Measurements from ENCODE around the gene ATXN7L3. TPM values are rescaled to one million over a fixed set of nuclear protein-coding genes. Genes with fewer than 3 reads are reported as not detected.

The ATXN7L3 gene
- total RNA-seq = 38.3 and 49.5 TPM in 2 replicates

DNA sequence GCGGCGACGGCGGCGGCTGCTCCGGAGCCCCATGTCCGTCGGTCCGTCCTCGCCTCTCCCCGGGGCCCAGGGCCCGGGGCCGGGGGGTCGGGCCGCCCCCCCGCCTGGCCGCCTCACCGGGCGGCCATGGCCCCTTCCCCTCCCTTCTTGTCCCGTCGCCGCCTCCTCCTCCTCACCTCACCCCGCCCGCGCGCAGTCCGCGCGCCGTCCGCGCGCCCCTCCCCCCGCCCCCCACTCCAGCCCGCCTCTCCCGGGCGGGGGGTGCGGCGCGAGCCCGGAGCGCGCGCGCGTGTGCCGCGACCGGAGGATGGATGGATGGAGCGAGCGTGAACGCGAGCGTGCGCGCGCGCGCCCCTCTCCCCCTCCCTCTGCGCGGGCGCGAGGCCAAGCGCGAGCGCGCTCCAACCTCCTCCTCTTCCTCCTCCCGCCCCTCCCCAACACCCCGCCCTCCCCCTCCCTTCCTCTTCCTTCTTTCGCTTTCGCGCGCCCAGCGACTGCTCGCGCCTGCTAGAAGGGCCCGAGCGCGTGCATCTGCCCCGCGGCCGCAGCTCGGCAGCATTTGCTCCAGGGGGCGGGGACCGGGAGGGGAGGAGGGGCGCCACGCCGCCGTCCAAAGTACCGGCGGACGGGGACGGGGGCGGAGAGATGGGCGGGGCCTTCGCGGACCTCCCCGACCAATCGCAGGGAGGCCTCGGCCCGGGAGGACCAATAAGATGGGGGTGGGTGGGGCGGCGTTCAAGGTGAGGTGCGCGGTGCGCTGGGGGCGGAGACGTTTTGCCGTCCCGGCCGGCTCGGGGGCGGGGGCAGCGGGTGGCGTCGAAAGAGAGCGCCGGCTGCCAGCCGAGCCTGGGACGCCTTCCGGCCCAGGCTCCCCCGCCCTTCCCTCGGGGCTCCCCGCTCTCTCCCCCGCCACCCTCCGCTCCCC lies at the start of gene ATXN7L3:
ATXN7L3 (minus strand) TSS at position 332 of the 925 bp plus-strand sequence. CDS start 1,814 bp downstream, outside the sequence.

GRCh38 chr17:44219616-44220212 lies 20.0 kb upstream of the ATXN7L3 start, which contains the start of gene UBTF:
TSS of gene UBTF (minus strand) at chr17:44219675. CDS start at chr17:44218229, 1,446 bp downstream.

DNA sequence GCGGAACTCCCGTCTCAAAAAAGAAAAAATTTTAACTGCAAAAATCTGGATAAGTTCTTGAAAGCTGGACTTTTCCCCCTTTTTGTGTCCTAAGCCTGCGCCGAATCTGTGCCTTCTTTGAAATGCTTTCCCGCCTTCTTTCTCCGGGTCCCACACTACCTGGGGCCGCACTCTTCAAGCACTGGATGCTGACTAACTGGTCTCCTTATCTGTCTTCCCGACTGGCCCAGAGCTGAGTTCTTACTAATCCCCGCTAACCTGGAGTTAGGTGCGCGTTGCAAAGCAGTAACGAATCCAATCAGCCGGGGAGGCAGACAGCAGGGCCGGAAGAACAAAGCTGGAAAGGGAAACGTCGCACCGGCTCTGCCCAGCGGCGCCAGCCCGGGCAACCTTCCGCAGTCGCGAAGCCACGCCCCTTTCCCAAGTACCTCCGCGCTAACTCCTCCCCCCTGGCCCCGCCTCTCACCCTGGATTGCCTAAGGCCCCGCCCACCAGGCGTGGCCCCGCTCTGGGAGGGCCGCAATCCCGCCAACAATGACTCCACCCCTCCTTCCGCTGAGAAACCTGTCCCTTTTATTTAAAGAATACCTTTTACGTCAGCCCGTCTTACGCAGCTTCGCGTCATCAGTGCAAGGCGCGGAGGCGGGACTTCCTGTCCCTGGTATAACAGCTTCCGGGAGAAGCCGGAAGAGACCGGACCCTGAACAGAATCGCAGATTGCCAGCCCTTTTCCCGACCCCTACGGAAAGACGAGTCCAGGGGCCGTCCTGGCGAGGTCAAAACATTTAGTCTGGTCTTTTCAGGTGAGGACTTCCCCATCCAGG lies 13.2 kb downstream of the ATXN7L3 start, which contains the start of gene TMUB2:
TMUB2 (plus strand) TSS at position 666 of the 824 bp plus-strand sequence. CDS start 737 bp downstream, outside the sequence.

DNA sequence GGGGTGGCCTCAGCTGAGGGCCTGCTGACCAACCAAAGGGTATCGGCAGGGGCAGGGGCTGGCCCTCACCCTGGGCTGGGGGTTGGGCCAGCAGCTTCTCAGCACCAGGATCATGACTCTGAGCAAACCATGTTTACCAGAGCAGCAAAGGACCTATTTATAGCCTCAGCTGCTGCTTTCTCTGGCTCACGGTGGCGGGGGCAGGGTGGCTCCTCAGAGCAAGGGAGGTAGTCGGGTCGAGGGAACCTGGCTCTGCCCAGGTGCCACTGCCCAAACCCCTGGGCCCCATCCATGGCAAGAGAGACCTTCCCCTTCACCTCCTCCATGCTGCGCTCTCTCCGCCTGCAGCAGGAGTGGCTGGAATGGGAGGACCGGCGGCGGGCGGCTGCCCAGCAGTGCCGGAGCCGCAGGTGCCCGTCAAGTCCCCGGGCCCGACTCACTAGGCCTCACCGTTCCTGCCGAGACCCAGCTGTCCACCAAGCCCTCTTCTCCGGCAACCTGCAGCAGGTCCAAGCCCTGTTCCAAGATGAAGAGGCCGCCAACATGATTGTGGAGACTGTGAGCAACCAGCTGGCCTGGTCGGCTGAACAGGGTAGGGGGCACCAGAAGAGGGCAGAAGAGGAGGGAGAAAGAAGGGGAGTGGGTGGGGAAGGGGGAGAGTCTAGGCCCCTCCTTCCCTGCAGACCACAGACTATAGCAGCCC lies 29.0 kb downstream of the ATXN7L3 start, which contains the start of gene ASB16:
ASB16 (plus strand) TSS at position 206 of the 703 bp plus-strand sequence; CDS start at position 292, 86 bp downstream.

Other genes with a start within 250 kb of the ATXN7L3 start
- not detected in 2 replicates for gene PYY, start 245.9 kb downstream of the ATXN7L3 start, total RNA-seq
- 3.2 and 13.4 TPM in 2 replicates for gene NAGS, start 195.3 kb downstream of the ATXN7L3 start, total RNA-seq
- gene TMEM101, start 184.9 kb downstream of the ATXN7L3 start, total RNA-seq = 83.3 and 104 TPM in 2 replicates
- 33.0 and 35.4 TPM in 2 replicates for gene LSM12, start 133.2 kb downstream of the ATXN7L3 start, total RNA-seq
- 18.2 and 20.5 TPM in 2 replicates for gene G6PC3, start 129.1 kb downstream of the ATXN7L3 start, total RNA-seq
- 18.5 and 20.7 TPM in 2 replicates for gene HDAC5, start 76.2 kb downstream of the ATXN7L3 start, total RNA-seq
- gene HROB, start 58.0 kb downstream of the ATXN7L3 start, total RNA-seq = 1.6 and 1.7 TPM in 2 replicates
- not detected in 2 replicates for gene ASB16, start 29.2 kb downstream of the ATXN7L3 start, total RNA-seq
- 19.5 and 21.1 TPM in 2 replicates for gene TMUB2, start 12.9 kb downstream of the ATXN7L3 start, total RNA-seq
- gene UBTF, start 19.8 kb upstream of the ATXN7L3 start, total RNA-seq = 35.1 and 45.3 TPM in 2 replicates
- gene SLC4A1, start 68.3 kb upstream of the ATXN7L3 start, total RNA-seq = not detected in 2 replicates
- 0.32 TPM in 1 of 2 replicates, not detected in the other for gene RUNDC3A, start 108.7 kb upstream of the ATXN7L3 start, total RNA-seq
- gene SLC25A39, start 124.9 kb upstream of the ATXN7L3 start, total RNA-seq = 57.3 and 66.3 TPM in 2 replicates
- 148 and 276 TPM in 2 replicates for gene GRN, start 145.4 kb upstream of the ATXN7L3 start, total RNA-seq
- 7.0 and 10.4 TPM in 2 replicates for gene FAM171A2, start 164.0 kb upstream of the ATXN7L3 start, total RNA-seq
- under 0.01 and 0.46 TPM in 2 replicates for gene ITGA2B, start 189.8 kb upstream of the ATXN7L3 start, total RNA-seq